HG02763 (cell line): ENCODE results near the gene RPP38.

ENCODE experiments used
- ATAC-seq: cut with Tn5 transposase; IDR thresholded peaks from one replicate; pipeline ENCODE4 v1.9.1; 2021; ENCODE audit warnings: mild to moderate bottlenecking, moderate library complexity; ENCODE audit not compliant: unreplicated experiment

RPP38 gene

GRCh38 chr10:15149042-15149771 lies 52.1 kb downstream of the RPP38 start:
- no peak for ATAC-seq

- ATAC-seq: no peak
Measured at GRCh38 chr10:15150563-15150962, 53.4 kb downstream of the RPP38 start.

GRCh38 chr10:15152556-15152955 lies 55.4 kb downstream of the RPP38 start:
- ATAC-seq: no peak
